Skeletal muscle tissue (tissue), 4 donors: ENCODE results near the gene SGCA. TPM values are rescaled to one million over a fixed set of nuclear protein-coding genes. Genes with fewer than 3 reads are reported as not detected.

ENCODE experiments used
- H3K27ac ChIP-seq: one replicate; pipeline ENCODE4 v1.7.0; 2013; ENCODE audit warnings: mild to moderate bottlenecking, low read depth, low read length, inconsistent platforms
- H3K27me3 ChIP-seq, 3 donors: one replicate each; pipeline ENCODE4 v1.7.0; 2013; ENCODE audit warnings: low read length in 3 of 3; ENCODE audit not compliant: control insufficient read depth in 3 of 3, insufficient read depth in 3 of 3
- H3K36me3 ChIP-seq, 3 donors: one replicate each; pipeline ENCODE4 v1.7.0; 2013; ENCODE audit warnings: low read length in 3 of 3; ENCODE audit not compliant: control insufficient read depth in 3 of 3, insufficient read depth in 3 of 3
- H3K4me1 ChIP-seq, 3 donors: one replicate each; pipeline ENCODE4 v1.7.0; 2013; ENCODE audit warnings: low read length in 3 of 3, mild to moderate bottlenecking in 3 of 3; ENCODE audit not compliant: control insufficient read depth in 3 of 3, insufficient read depth in 3 of 3
- H3K4me3 ChIP-seq, 3 donors: one replicate each; pipeline ENCODE4 v1.7.0; 2013; ENCODE audit warnings: low read length in 3 of 3
- H3K9ac ChIP-seq, 3 donors: one replicate each; pipeline ENCODE4 v1.7.0; 2013; ENCODE audit warnings: low read length in 3 of 3, mild to moderate bottlenecking in 3 of 3, moderate library complexity in 2 of 3, low read depth in 1 of 3
- H3K9me3 ChIP-seq, 3 donors: one replicate each; pipeline ENCODE4 v1.7.0; 2013; ENCODE audit warnings: low read length in 3 of 3; ENCODE audit not compliant: control insufficient read depth in 3 of 3
- total RNA-seq: library from RNA; depleted of rRNA; stranded (reverse); fragments of >200 nt; gene quantifications from one replicate; pipeline ENCODE4 v1.2.3, GENCODE V29; 2014
- donor health status: Osteomylitis.

The SGCA gene
- total RNA-seq, 1 donor from 2014 or later: 158 TPM

- peaks cover 62 to 74% (median 73%) of the 10 kb centered on the region in 3 donors for H3K4me1 ChIP-seq
- no peak overlapping the region for H3K27ac ChIP-seq
- no peak overlapping the region for H3K9ac ChIP-seq
- H3K36me3 ChIP-seq: peaks cover 41 to 64% (median 53%) of the 10 kb centered on the region in 3 donors
- no peaks in the 10 kb centered on the region for H3K27me3 ChIP-seq
- no peak overlapping the region for H3K4me3 ChIP-seq
- H3K9me3 ChIP-seq: no peaks in the 10 kb centered on the region
Observed at GRCh38 chr17:50143461-50144176, 22.2 kb upstream of the SGCA start.

- Histone ChIP-seq H3K4me3 (no peak overlapping the region), H3K27ac (no peak overlapping the region), H3K9me3 (no peaks in the 10 kb centered on the region), H3K36me3 (peaks cover 34 to 56% (median 46%) of the 10 kb centered on the region in 3 donors), H3K27me3 (no peaks in the 10 kb centered on the region), H3K9ac (peak overlapping the region in 1 of 3 donors; percentile 84), H3K4me1 (peaks cover 62 to 75% (median 71%) of the 10 kb centered on the region in 3 donors)
Observed at GRCh38 chr17:50144355-50144754, 21.4 kb upstream of the SGCA start.

- no peaks in the 10 kb centered on the region for H3K9me3 ChIP-seq
- H3K27ac ChIP-seq: no peak overlapping the region
- no peak overlapping the region for H3K4me3 ChIP-seq
- H3K36me3 ChIP-seq: peaks cover 28 to 51% (median 42%) of the 10 kb centered on the region in 3 donors
- no peaks in the 10 kb centered on the region for H3K27me3 ChIP-seq
- peaks cover 58 to 74% (median 66%) of the 10 kb centered on the region in 3 donors for H3K4me1 ChIP-seq
- H3K9ac ChIP-seq: peak overlapping the region in 1 of 3 donors; percentile 84
Observed at GRCh38 chr17:50144845-50145531, 20.8 kb upstream of the SGCA start.

- Histone ChIP-seq H3K9ac (peak overlapping the region in 1 of 3 donors; percentile 84), H3K27me3 (no peaks in the 10 kb centered on the region), H3K4me3 (no peak overlapping the region), H3K4me1 (peaks cover 51 to 68% (median 59%) of the 10 kb centered on the region in 3 donors), H3K9me3 (no peaks in the 10 kb centered on the region), H3K27ac (no peak overlapping the region), H3K36me3 (peaks cover 23 to 44% (median 40%) of the 10 kb centered on the region in 3 donors)
Observed at GRCh38 chr17:50145532-50146229, 20.1 kb upstream of the SGCA start.

GRCh38 chr17:50146230-50146926 is 19.4 kb upstream of the SGCA start:
- peak overlapping the region; percentile 81 for H3K27ac ChIP-seq
- H3K4me1 ChIP-seq: peaks cover 51 to 67% (median 57%) of the 10 kb centered on the region in 3 donors
- no peaks in the 10 kb centered on the region for H3K9me3 ChIP-seq
- peak overlapping the region; percentile 69 to 84 (median 81) for H3K9ac ChIP-seq
- H3K36me3 ChIP-seq: peaks cover 20 to 37% (median 34%) of the 10 kb centered on the region in 3 donors
- H3K27me3 ChIP-seq: no peaks in the 10 kb centered on the region
- H3K4me3 ChIP-seq: peak overlapping the region; percentile 69 to 81 (median 76)

GRCh38 chr17:50146927-50147665 is 18.7 kb upstream of the SGCA start:
- peaks cover 57 to 68% (median 61%) of the 10 kb centered on the region in 3 donors for H3K4me1 ChIP-seq
- peak overlapping the region; percentile 69 to 84 (median 81) for H3K9ac ChIP-seq
- H3K4me3 ChIP-seq: peak overlapping the region; percentile 69 to 81 (median 76)

GRCh38 chr17:50147841-50148225 is 18.0 kb upstream of the SGCA start:
- Histone ChIP-seq H3K4me3 (peak overlapping the region; percentile 69 to 81 (median 76)), H3K9ac (peak overlapping the region; percentile 69 to 84 (median 81)), H3K27ac (peak overlapping the region; percentile 81), H3K9me3 (no peaks in the 10 kb centered on the region), H3K4me1 (peaks cover 59 to 72% (median 61%) of the 10 kb centered on the region in 3 donors), H3K36me3 (peaks cover 7 to 24% (median 22%) of the 10 kb centered on the region in 3 donors), H3K27me3 (no peaks in the 10 kb centered on the region)

More at GRCh38 chr17:50146927-50147665, 18.7 kb upstream of the SGCA start:
- Histone ChIP-seq H3K36me3 (peaks cover 14 to 32% (median 28%) of the 10 kb centered on the region in 3 donors), H3K27me3 (no peaks in the 10 kb centered on the region), H3K9me3 (no peaks in the 10 kb centered on the region), H3K27ac (peak overlapping the region; percentile 81)

- Histone ChIP-seq H3K9ac (peak overlapping the region; percentile 63 to 84 (median 81)), H3K4me1 (peaks cover 62 to 78% (median 66%) of the 10 kb centered on the region in 3 donors), H3K27me3 (no peaks in the 10 kb centered on the region), H3K36me3 (peaks cover 4 to 19% (median 17%) of the 10 kb centered on the region in 3 donors), H3K27ac (peak overlapping the region; percentile 81), H3K4me3 (peak overlapping the region; percentile 69 to 81 (median 76)), H3K9me3 (no peaks in the 10 kb centered on the region)
Observed at GRCh38 chr17:50148226-50149090, 17.3 kb upstream of the SGCA start.
